22Rv1 (cell line): ENCODE measurements around the gene AGAP2.

Experiments used
- H3K27ac ChIP-seq: fragments of 450-650 bp; 2 replicates; pipeline ENCODE4 v1.5.1; 2017
- CTCF ChIP-seq: fragments of 450-650 bp; IDR thresholded peaks from 2 replicates; pipeline ENCODE4 v1.5.1; 2017; ENCODE audit warnings: mild to moderate bottlenecking
- ZFX ChIP-seq: fragments of 450-650 bp; IDR thresholded peaks from 2 replicates; pipeline ENCODE4 v1.6.1; 2017; ENCODE audit warnings: antibody characterized with exemption, borderline replicate concordance

Gene AGAP2

GRCh38 chr12:57739387-57739786 is 845 bp upstream of the AGAP2 start:
- TF ChIP-seq CTCF (no peak), ZFX (no peak)
- H3K27ac ChIP-seq, result no peak overlapping the region

DNA sequence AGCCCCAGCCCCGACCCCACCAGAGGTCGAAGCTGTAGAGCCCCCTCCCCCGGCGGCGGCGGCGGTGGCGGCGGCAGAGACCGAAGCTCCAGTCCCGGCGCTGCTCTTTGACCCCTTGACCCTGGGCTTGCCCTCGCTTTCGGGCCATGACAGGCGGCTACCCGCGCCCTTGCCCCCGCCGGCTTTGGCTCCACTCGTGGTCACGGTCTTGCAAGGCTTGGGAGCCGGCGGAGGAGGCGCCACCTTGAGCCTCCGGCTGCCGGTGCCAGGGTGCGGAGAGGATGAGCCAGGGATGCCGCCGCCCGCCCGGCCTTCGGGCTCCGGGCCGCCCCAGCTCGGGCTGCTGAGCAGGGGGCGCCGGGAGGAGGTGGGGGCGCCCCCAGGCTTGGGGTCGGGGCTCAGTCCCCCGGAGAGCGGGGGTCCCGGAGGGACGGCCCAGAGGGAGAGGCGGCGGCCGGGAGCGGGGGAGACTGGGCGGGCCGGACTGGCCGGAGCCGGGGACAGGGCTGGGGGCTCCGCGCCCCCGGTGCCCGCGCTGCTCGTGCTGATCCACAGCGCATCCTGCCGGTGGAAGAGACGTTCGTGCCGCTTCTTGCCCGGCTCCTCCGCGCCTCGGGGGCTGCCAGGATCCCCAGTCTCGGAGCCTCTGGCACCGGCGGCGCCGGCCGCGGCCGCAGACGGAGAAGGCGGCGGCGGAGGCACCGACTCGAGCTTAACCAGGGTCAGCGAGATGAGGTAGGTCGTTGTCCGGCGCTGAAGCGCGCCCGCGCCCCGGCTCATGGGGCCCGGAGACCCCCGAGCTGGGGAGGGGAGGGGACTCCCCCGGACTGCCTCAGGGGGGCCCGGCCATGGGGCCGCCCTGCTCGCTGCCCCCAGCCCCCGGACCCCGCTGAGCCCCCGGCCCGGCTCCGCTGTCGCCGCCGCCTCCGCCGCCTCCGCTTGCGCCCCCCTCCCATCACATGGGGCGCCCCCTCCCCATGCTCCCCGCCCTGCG is 778 bp downstream of the AGAP2 start:
- peak; percentile 75 for TF ChIP-seq CTCF
- no peak for TF ChIP-seq ZFX
- H3K27ac ChIP-seq, result no peak overlapping the region

DNA sequence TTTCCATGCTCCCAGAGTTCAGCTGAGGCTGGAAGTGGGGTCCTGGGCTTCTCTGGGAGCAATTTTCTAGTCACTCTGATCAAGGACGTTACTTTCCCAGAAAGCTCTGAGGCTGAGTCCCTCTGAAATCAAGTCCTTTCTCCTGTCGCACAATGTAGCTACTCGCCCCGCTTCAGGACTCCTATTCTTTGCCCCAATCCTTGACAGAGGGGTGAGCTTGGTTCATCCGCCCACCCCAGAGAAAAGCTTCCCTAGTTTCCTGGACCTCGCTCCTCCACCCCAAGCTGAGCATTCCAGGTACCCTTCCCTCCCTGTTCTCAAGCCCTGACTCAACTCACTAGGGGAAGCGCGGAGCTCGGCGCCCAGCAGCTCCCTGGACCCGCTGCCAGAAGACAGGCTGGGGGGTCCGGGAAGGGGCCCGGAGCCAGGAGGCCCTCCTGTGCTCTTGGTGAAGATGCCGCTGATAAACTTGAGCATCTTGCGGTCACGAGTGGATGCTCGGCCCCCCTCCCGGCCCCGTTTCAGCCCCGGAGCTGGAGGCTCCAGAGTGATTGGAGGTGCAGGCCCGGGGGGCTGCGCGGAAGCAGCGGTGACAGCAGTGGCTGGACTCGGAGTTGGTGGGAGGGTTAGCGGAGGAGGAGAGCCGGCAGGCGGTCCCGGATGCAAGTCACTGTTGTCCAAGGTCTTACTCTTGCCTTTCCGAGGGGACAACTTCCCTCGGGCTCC is 1.6 kb downstream of the AGAP2 start:
- no peak overlapping the region for H3K27ac ChIP-seq
- no peak for TF ChIP-seq ZFX
- no peak for TF ChIP-seq CTCF

DNA sequence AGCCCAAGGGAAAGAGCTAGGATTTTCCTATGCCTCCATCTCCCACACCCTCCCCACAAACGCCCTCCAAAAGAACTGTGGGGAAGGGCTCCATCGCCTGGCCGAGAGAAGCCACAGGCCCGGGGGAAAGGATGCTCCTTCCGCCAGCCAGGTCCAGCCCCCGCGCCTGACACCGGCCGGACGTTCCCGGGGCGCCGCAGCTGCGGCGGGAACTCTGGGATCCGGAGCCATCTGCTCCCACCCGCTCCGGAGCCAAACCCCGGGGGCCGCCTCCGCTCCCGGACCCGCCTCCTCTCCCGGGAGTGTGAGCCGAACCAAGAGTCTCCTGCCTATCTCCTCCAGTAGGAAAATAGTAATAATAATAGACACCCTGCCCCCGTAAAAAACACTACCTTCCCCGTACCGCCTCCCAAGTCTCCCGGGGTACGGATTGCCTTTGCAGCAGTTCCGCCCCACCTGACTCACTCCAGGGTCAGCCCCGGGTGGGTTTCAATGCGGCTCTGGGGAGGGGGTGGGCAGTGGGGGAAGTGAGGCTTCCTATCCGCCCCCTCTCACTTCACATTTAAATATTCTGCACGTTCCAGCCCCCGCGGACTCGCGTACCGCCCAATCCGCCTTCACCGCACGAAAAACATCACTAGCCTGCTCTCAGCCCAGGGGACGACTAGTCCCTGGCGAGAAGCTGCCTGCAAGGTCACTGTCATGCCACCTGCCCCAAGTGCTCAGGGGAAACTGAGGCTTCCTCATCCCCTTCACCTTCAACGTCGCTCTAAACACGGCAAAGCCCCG is 2.4 kb downstream of the AGAP2 start:
- TF ChIP-seq ZFX (no peak), CTCF (peak; percentile 41)
- H3K27ac ChIP-seq, result no peak overlapping the region

DNA sequence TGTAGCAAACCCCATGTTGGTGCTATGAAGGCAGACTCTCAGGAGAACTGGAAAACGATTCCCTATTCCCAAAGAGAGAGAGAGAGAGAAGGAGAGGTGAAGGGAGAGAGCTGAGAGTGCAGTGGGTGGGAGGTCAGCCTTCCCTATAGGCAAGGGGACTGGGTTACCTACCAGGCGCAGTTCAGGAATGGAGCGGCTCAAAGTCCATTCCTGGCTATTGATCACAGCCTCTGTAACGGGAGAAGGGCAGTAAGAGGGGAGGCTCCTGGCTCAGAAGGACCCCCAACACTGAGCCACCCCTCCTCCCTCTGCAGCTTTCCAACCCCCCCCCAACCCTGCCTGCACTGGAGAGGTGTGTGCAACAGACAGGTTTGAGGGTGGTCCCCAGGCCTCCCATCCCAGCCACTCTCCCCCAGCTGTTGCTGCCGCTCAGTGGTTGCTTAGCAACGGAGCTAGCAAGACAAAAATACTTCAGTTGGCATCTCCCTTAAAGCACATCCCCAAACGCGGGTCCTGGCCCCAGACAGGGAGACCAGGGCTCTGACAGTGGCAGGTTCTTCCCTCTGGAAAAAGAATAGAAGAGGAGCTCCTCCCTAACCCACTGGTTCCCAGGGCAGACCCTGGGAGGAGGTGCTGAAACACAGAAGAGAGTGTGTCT is 3.2 kb downstream of the AGAP2 start:
- TF ChIP-seq CTCF (no peak), ZFX (no peak)
- H3K27ac ChIP-seq, result no peak overlapping the region

GRCh38 chr12:57734591-57734990 is 4.0 kb downstream of the AGAP2 start:
- H3K27ac ChIP-seq, result no peak overlapping the region
- TF ChIP-seq ZFX, result no peak
- no peak for TF ChIP-seq CTCF
